A673 (cell line): ENCODE data around the gene FBXL17. TPM values are rescaled to one million over a fixed set of nuclear protein-coding genes. Genes with fewer than 3 reads are reported as not detected.

ENCODE experiments used
- BruUV-seq: library from RNA; stranded (reverse); fragments of 400-500 nt; replicated peaks from 2 replicates; lab custom pipeline; 2021; lab: Mats Ljungman, UMichigan
- CTCF ChIA-PET: fragments of 300-600 bp; sonication (Branson Sonifier 250); formaldehyde crosslinking; loops from one replicate; lab custom pipeline; 2022; ENCODE audit warnings: antibody characterized with exemption; lab: Charles Lee
- POLR2A ChIA-PET: fragments of 300-600 bp; sonication (Branson Sonifier 250); formaldehyde crosslinking; loops from one replicate; lab custom pipeline; 2022; ENCODE audit warnings: antibody characterized with exemption; ENCODE audit not compliant: low non-redundant PET; lab: Charles Lee
- DNase-seq: peaks from one replicate; pipeline ENCODE4 v3.0.0-alpha.2; 2015; ENCODE audit warnings: low spot score
- H3K27ac ChIP-seq: fragments of 200-600 bp; sonication (generic); 2 replicates; pipeline ENCODE4 v1.5.1; 2016; ENCODE audit warnings: mixed run types, low read depth, mild to moderate bottlenecking, mixed read lengths, antibody characterized with exemption, low read length; ENCODE audit not compliant: poor library complexity, severe bottlenecking
- H3K27me3 ChIP-seq: fragments of 200-600 bp; sonication (generic); replicated peaks from 2 replicates; pipeline ENCODE4 v1.6.1; 2017; ENCODE audit warnings: mixed run types, low read depth, mild to moderate bottlenecking, mixed read lengths, antibody characterized with exemption, low read length; ENCODE audit not compliant: insufficient read depth, poor library complexity
- H3K36me3 ChIP-seq: fragments of 200-600 bp; sonication (generic); 2 replicates; pipeline ENCODE4 v1.6.1; 2016; ENCODE audit warnings: mixed run types, mild to moderate bottlenecking, mixed read lengths, antibody characterized with exemption, low read length; ENCODE audit not compliant: insufficient read depth, poor library complexity, severe bottlenecking
- H3K4me1 ChIP-seq: fragments of 200-600 bp; sonication (generic); 2 replicates; pipeline ENCODE4 v1.6.1; 2017; ENCODE audit warnings: mixed run types, mild to moderate bottlenecking, mixed read lengths, antibody characterized with exemption, low read length; ENCODE audit not compliant: insufficient read depth, poor library complexity, severe bottlenecking
- H3K4me3 ChIP-seq: fragments of 200-600 bp; sonication (generic); 2 replicates; pipeline ENCODE4 v1.5.1; 2016; ENCODE audit warnings: low read depth, mixed run types, mild to moderate bottlenecking, mixed read lengths, low read length; ENCODE audit not compliant: poor library complexity, severe bottlenecking
- H3K9me3 ChIP-seq: fragments of 200-600 bp; sonication (generic); 2 replicates; pipeline ENCODE4 v1.6.1; 2016; ENCODE audit warnings: mixed run types, low read depth, mild to moderate bottlenecking, mixed read lengths, antibody characterized with exemption, low read length; ENCODE audit not compliant: poor library complexity, severe bottlenecking
- EZH2 ChIP-seq: fragments of 200-600 bp; sonication (generic); IDR thresholded peaks from 2 replicates; pipeline ENCODE4 v1.6.1; 2017; ENCODE audit warnings: borderline replicate concordance, low read depth, mild to moderate bottlenecking, mixed read lengths, antibody characterized with exemption, low read length; ENCODE audit not compliant: poor library complexity, severe bottlenecking
- intact Hi-C: fragments of 100-400 bp; cut with micrococcal nuclease; formaldehyde crosslinking; loops from one replicate; pipeline ENCODE4 v1.10.0; 2022; ENCODE audit not compliant: unreplicated experiment
- total RNA-seq: library from RNA; stranded (reverse); gene quantifications from 2 replicates; pipeline ENCODE4 v1.2.3, GENCODE V29; 2021
- TF ChIP-seq, protein P1 (sequence below): fragments of 300-800, 200-600 bp; sonication (generic); conservative IDR thresholded peaks from 2 replicates; pipeline ENCODE4 v1.5.1; 2017; ENCODE audit warnings: low read depth, mild to moderate bottlenecking, antibody characterized with exemption, low read length, moderate library complexity, mixed read lengths

The FBXL17 gene
- total RNA-seq, 1 experiment from 2014 or later: 5.7 TPM

DNA sequence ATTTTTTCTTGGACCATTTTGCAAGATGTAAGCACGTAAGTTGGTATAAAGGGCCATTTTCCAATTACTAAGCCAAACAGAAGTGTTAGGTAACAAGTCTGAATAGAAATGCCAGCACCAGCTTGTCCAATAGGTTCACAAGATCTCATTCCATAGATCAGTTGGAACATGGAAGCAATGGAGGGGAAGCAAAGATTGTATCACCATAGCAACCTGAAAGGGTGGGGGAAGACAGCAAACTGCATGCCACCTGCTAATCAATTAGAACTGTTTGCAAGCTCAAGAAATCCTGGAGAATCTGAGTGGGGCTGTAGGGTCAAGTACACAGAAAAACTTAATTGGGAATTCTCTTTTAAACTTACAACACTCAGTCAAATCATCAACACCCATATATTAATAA lies 446.3 kb downstream of the FBXL17 start:
- Histone ChIP-seq H3K9me3 (no peaks in the 10 kb centered on the region), H3K4me1 (no peaks in the 10 kb centered on the region), H3K27ac (no peak overlapping the region), H3K4me3 (no peak overlapping the region), H3K27me3 (no peaks in the 10 kb centered on the region), H3K36me3 (no peaks in the 10 kb centered on the region)
- BruUV-seq: no TSS peak
- TF ChIP-seq EZH2: no peak
- TF ChIP-seq, protein P1, sequence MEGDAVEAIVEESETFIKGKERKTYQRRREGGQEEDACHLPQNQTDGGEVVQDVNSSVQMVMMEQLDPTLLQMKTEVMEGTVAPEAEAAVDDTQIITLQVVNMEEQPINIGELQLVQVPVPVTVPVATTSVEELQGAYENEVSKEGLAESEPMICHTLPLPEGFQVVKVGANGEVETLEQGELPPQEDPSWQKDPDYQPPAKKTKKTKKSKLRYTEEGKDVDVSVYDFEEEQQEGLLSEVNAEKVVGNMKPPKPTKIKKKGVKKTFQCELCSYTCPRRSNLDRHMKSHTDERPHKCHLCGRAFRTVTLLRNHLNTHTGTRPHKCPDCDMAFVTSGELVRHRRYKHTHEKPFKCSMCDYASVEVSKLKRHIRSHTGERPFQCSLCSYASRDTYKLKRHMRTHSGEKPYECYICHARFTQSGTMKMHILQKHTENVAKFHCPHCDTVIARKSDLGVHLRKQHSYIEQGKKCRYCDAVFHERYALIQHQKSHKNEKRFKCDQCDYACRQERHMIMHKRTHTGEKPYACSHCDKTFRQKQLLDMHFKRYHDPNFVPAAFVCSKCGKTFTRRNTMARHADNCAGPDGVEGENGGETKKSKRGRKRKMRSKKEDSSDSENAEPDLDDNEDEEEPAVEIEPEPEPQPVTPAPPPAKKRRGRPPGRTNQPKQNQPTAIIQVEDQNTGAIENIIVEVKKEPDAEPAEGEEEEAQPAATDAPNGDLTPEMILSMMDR: no peak
- CTCF ChIA-PET: no interaction called here
- no peak for DNase-seq
- POLR2A ChIA-PET: no interaction called here
- intact Hi-C loops: no loop called here

DNA sequence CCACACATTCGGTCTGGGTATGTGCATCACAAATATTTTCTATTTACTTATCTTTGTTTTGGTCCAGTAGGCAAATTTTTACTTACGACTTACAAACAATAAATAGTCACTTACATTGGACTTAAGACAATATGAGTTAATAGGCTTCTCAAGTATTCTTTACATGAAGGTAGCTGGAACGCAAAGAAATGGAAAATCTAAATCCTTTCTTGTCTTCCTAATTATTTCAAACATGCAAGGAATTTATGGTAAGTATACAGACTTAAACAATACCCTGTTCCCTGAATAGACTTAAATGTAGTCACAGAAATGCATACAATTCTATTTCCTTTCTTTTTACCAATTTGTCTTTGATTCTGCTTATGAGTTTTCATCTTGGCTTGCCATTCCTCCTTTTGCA lies 448.6 kb downstream of the FBXL17 start:
- no peaks in the 10 kb centered on the region for H3K27me3 ChIP-seq
- H3K4me3 ChIP-seq: no peak overlapping the region
- H3K36me3 ChIP-seq: no peaks in the 10 kb centered on the region
- peaks cover 2% of the 10 kb centered on the region for H3K4me1 ChIP-seq
- no TSS peak for BruUV-seq
- intact Hi-C loops: no loop called here
- TF ChIP-seq, protein P1: no peak
- TF ChIP-seq EZH2: no peak
- DNase-seq: no peak
- no peaks in the 10 kb centered on the region for H3K9me3 ChIP-seq
- ChIA-PET CTCF (no interaction called here), POLR2A (no interaction called here)
- no peak overlapping the region for H3K27ac ChIP-seq

GRCh38 chr5:107930891-107931290 lies 451.0 kb downstream of the FBXL17 start:
- ChIA-PET CTCF (no interaction called here), POLR2A (no interaction called here)
- Histone ChIP-seq H3K4me3 (no peak overlapping the region), H3K9me3 (no peaks in the 10 kb centered on the region), H3K4me1 (peaks cover 3% of the 10 kb centered on the region), H3K36me3 (no peaks in the 10 kb centered on the region), H3K27me3 (no peaks in the 10 kb centered on the region), H3K27ac (no peak overlapping the region)
- TF ChIP-seq EZH2: no peak
- TF ChIP-seq, protein P1: no peak
- BruUV-seq: no TSS peak
- DNase-seq: no peak
- intact Hi-C loops: no loop called here
